ENCODE results near the gene EDARADD.

- no peak for TF ChIP-seq POLR2A (IDR thresholded peaks at IDR 0.05; ENCODE audit: low read depth, low read length)
- TF ChIP-seq POLR2AphosphoS5 (IDR thresholded peaks at IDR 0.05; ENCODE audit: low read depth, low read length), result no peak
Observed at GRCh38 chr1:236520445-236521005, 126.4 kb downstream of the EDARADD start.

Measured in GM12892 (cell line).